K562 (cell line): ENCODE data around the gene DDR1. TPM values are rescaled to one million over a fixed set of nuclear protein-coding genes. Genes with fewer than 3 reads are reported as not detected.

Experiments
- AFF4 ChIP-seq: sonication (generic); formaldehyde crosslinking; IDR thresholded peaks from 2 replicates; pipeline ENCODE4 v1.8.0; 2023; ENCODE audit warnings: mild to moderate bottlenecking, missing genetic modification reagents
- CHAMP1 ChIP-seq: fragments of 450-650 bp; IDR thresholded peaks from 2 replicates; pipeline ENCODE4 v1.6.1; 2016; ENCODE audit warnings: mild to moderate bottlenecking
- CTCF ChIP-seq, 3 experiments: IDR thresholded peaks in 2 of 3; conservative IDR thresholded peaks in 1 of 3; 2 replicates each; pipeline ENCODE4 v1.5.1; 2011 to 2012; ENCODE audit warnings: low read length in 3 of 3, mild to moderate bottlenecking in 3 of 3, control low read depth in 2 of 3, improper control_type of control experiment in 1 of 3, inconsistent platforms in 1 of 3, low read depth in 1 of 3, mixed read lengths in 1 of 3, moderate library complexity in 1 of 3; ENCODE audit not compliant: insufficient read depth in 2 of 3
- HEY1 ChIP-seq: fragments of 250-450 bp; sonication (Bioruptor Pico); IDR thresholded peaks from 2 replicates; pipeline ENCODE4 v1.5.0; 2020; ENCODE audit warnings: mild to moderate bottlenecking, moderate library complexity, borderline replicate concordance
- PATZ1 ChIP-seq: fragments of 250-450 bp; sonication (Bioruptor Pico); IDR thresholded peaks from 2 replicates; pipeline ENCODE4 v1.5.0; 2020; ENCODE audit warnings: mild to moderate bottlenecking, borderline replicate concordance
- PHF21A ChIP-seq: fragments of 450-650 bp; IDR thresholded peaks from 2 replicates; pipeline ENCODE4 v1.6.1; 2017; ENCODE audit warnings: low read depth, borderline replicate concordance
- RBM17 ChIP-seq: fragments of 200-400 bp; formaldehyde crosslinking; IDR thresholded peaks from 2 replicates; pipeline ENCODE4 v1.6.1; 2017; ENCODE audit warnings: low read depth, mild to moderate bottlenecking, low read length, borderline replicate concordance
- RCOR1 ChIP-seq, 2 experiments: IDR thresholded peaks; 2 replicates each; pipeline ENCODE4 v1.6.1; 2012; ENCODE audit warnings: low read depth in 2 of 2, low read length in 2 of 2, borderline replicate concordance in 1 of 2, improper control_type of control experiment in 1 of 2
- STAG1 ChIP-seq: sonication (generic); formaldehyde crosslinking; IDR thresholded peaks from 2 replicates; pipeline ENCODE4 v1.5.0; 2020; ENCODE audit warnings: missing genetic modification reagents, borderline replicate concordance
- TEAD1 ChIP-seq, 2 experiments: fragments of 450-650 bp in 1 of 2; sonication (generic) in 1 of 2; formaldehyde crosslinking; IDR thresholded peaks; 2 replicates each; pipeline versions ENCODE4 v1.4.0 to v1.8.0; 2020 to 2022; ENCODE audit warnings: mild to moderate bottlenecking in 2 of 2, missing genetic modification reagents in 1 of 2
- USF2 ChIP-seq: sonication (generic); formaldehyde crosslinking; IDR thresholded peaks from 2 replicates; pipeline ENCODE4 v1.5.0; 2020; ENCODE audit warnings: missing genetic modification reagents
- ZBTB1 ChIP-seq: sonication (generic); formaldehyde crosslinking; IDR thresholded peaks from 2 replicates; pipeline ENCODE4 v1.8.1; 2023; ENCODE audit warnings: missing genetic modification reagents, low read depth, mild to moderate bottlenecking, borderline replicate concordance
- ZKSCAN8 ChIP-seq: fragments of 200-800 bp; sonication (Bioruptor generic); IDR thresholded peaks from 2 replicates; pipeline ENCODE4 v1.6.1; 2016; ENCODE audit warnings: missing genetic modification characterization, missing compliant biosample characterization
- ZNF3 ChIP-seq: fragments of 250-450 bp; sonication (Bioruptor Pico); IDR thresholded peaks from 2 replicates; pipeline ENCODE4 v1.5.0; 2021; ENCODE audit warnings: mild to moderate bottlenecking, moderate library complexity
- ZNF644 ChIP-seq: fragments of 200-800 bp; sonication (Bioruptor generic); IDR thresholded peaks from 2 replicates; pipeline ENCODE4 v1.6.1; 2016; ENCODE audit warnings: low read depth, missing genetic modification characterization, missing compliant biosample characterization
- polyA plus RNA-seq, 8 experiments: library from polyadenylated mRNA; depleted of rRNA in 4 of 8; stranded (reverse) in 5 of 8; unstranded in 3 of 8; fragments of >200 nt; fragmentation: Nextera tagmentation in 2 of 8; fragmentation: Illumina TruSeq in 1 of 8; extraction: Ambion mirVana in 2 of 8; extraction: Trizol in 1 of 8; gene quantifications; 2 replicates each; pipeline versions ENCODE4 v1.2.1 to v1.2.3, GENCODE V29; 2011 to 2014; ENCODE audit warnings: inconsistent platforms in 1 of 8, missing spikeins in 1 of 8
- total RNA-seq, 7 experiments: library from RNA; depleted of rRNA in 6 of 7; stranded (reverse); fragments of >200 nt in 6 of 7; fragmentation: Illumina TruSeq in 2 of 7; extraction: Trizol in 2 of 7; gene quantifications; 2 replicates each; pipeline versions ENCODE4 v1.2.1 to v1.2.3, GENCODE V29; 2011 to 2021; ENCODE audit warnings: low replicate concordance in 1 of 7

The DDR1 gene
- total and polyA plus RNA-seq, 9 of the 15 experiments (the other 6 are each of a cell fraction or from before 2014, with no cell fraction given), result 1.4 to 44.6 (median 12.2) TPM

GRCh38 chr6:30942338-30943060 lies 58.2 kb downstream of the DDR1 start (continued):
- TF ChIP-seq CTCF (IDR thresholded peaks at IDR 0.05 in 2 of 3, conservative IDR thresholded peaks at IDR 0.05 in 1 of 3; ENCODE audit: insufficient read depth in 2 of 3, low read depth in 1 of 3, low read length in 3 of 3), result peak; percentile 57 to 63 (median 61)
- TF ChIP-seq ZNF3, result no peak
- TF ChIP-seq ZKSCAN8 (CRISPR knock-in tag), result no peak
- TF ChIP-seq STAG1, result no peak
- no peak for TF ChIP-seq PATZ1
- no peak for TF ChIP-seq AFF4
- no peak for TF ChIP-seq HEY1 (CRISPR knock-in tag)
- TF ChIP-seq TEAD1 (CRISPR knock-in tag; IDR thresholded peaks at IDR 0.05), result peak; percentile 89 to 98
- TF ChIP-seq RCOR1 (IDR thresholded peaks at IDR 0.05; ENCODE audit: borderline replicate concordance in 1 of 2, low read depth in 2 of 2, low read length in 2 of 2), result peak; percentile 98 to 100
- no peak for TF ChIP-seq USF2 (CRISPR knock-in tag)
- no peak for TF ChIP-seq CHAMP1
- no peak for TF ChIP-seq ZNF644
- peak; percentile 80; the same call in 1 of the 2 replicates for TF ChIP-seq PHF21A
- TF ChIP-seq ZBTB1 (CRISPR knock-in tag), result no peak
- no peak for TF ChIP-seq RBM17
